Measurements from ENCODE around the gene EPHA1.
A peak's percentile ranks its signal among the peaks of the same experiment; 100 is the strongest.
"Not testable (repeated sequence)": the region's sequence is repeated elsewhere in the genome, so short reads cannot be mapped to it uniquely, and the experiment has no call there.

EPHA1 gene

GRCh38 chr7:143422033-143422432, 13.4 kb upstream of the EPHA1 start:
- Histone ChIP-seq H3K4me3 (ENCODE audit: control insufficient read depth in 1 of 7, extremely low read depth in 1 of 7, insufficient read depth in 4 of 7, low read depth in 2 of 7, low read length in 6 of 7) (no peak overlapping the region), H3K4me1 (ENCODE audit: control extremely low read depth in 1 of 4, control insufficient read depth in 4 of 4, insufficient read depth in 4 of 4, low read length in 3 of 4) (peaks cover 0 to 10% (median 5%) of the 10 kb centered on the region in 4 experiments), H3K36me3 (ENCODE audit: control insufficient read depth in 4 of 4, insufficient read depth in 4 of 4, low read length in 3 of 4) (peaks cover 0 to 2% (median 0%) of the 10 kb centered on the region in 4 experiments), H3K27ac (ENCODE audit: insufficient read depth in 1 of 2, low read depth in 1 of 2, low read length in 2 of 2, poor library complexity in 1 of 2, severe bottlenecking in 2 of 2) (no peak overlapping the region), H3K27me3 (replicated peaks in 2 of 5; ENCODE audit: control insufficient read depth in 4 of 5, insufficient read depth in 5 of 5, low read length in 4 of 5) (no peaks in the 10 kb centered on the region), H3K9me3 (ENCODE audit: control extremely low read depth in 1 of 5, control insufficient read depth in 4 of 5, insufficient read depth in 2 of 5, low read depth in 1 of 5, low read length in 4 of 5) (peaks cover 0 to 4% (median 0%) of the 10 kb centered on the region in 5 experiments)
- no peak for DNase-seq
- CTCF ChIA-PET = interaction anchor here (1.0 to 2.2 kb wide), 3 partner anchors 11 to 182 kb away, joined by 3 to 5 read pairs (median 5); no protein-coding TSS in a partner anchor
- POLR2A ChIA-PET = no interaction called here
- 76% methylated on average over 3 of the region's 3 CpGs for WGBS (ENCODE audit: insufficient coverage)

- H3K27me3 ChIP-seq (replicated peaks in 2 of 5; ENCODE audit: control insufficient read depth in 4 of 5, insufficient read depth in 5 of 5, low read length in 4 of 5); H3K4me1 ChIP-seq (ENCODE audit: control extremely low read depth in 1 of 4, control insufficient read depth in 4 of 4, insufficient read depth in 4 of 4, low read length in 3 of 4); H3K27ac ChIP-seq (ENCODE audit: insufficient read depth in 1 of 2, low read depth in 1 of 2, low read length in 2 of 2, poor library complexity in 1 of 2, severe bottlenecking in 2 of 2); H3K9me3 ChIP-seq (ENCODE audit: control extremely low read depth in 1 of 5, control insufficient read depth in 4 of 5, insufficient read depth in 2 of 5, low read depth in 1 of 5, low read length in 4 of 5); H3K4me3 ChIP-seq (ENCODE audit: control insufficient read depth in 1 of 7, extremely low read depth in 1 of 7, insufficient read depth in 4 of 7, low read depth in 2 of 7, low read length in 6 of 7); DNase-seq; H3K36me3 ChIP-seq (ENCODE audit: control insufficient read depth in 4 of 4, insufficient read depth in 4 of 4, low read length in 3 of 4); POLR2A ChIA-PET: not testable (repeated sequence)
- CTCF ChIA-PET = interaction anchor here (0.7 kb wide), 1 partner anchor 11 kb away, joined by 3 read pairs; no protein-coding TSS in a partner anchor
- WGBS (ENCODE audit: insufficient coverage) = 100% methylated on average over 1 of the region's 3 CpGs
Measured at GRCh38 chr7:143420624-143421023, 12.0 kb upstream of the EPHA1 start.

- POLR2A ChIA-PET = no interaction called here
- CTCF ChIA-PET = no interaction called here
- 100% methylated on average over 2 of the region's 4 CpGs for WGBS (ENCODE audit: insufficient coverage)
Measured at GRCh38 chr7:143419880-143420279, 11.2 kb upstream of the EPHA1 start.

GRCh38 chr7:143418681-143419458, 10.2 kb upstream of the EPHA1 start:
- CTCF ChIA-PET = interaction anchor here (0.6 to 5.8 kb wide), 5 partner anchors 8 to 179 kb away, joined by 3 to 39 read pairs (median 4); partner anchors contain the start of gene EPHA1
- H3K27ac ChIP-seq (ENCODE audit: insufficient read depth in 1 of 2, low read depth in 1 of 2, low read length in 2 of 2, poor library complexity in 1 of 2, severe bottlenecking in 2 of 2) = no peak overlapping the region
- no peak for DNase-seq
- WGBS (ENCODE audit: insufficient coverage) = 98% methylated on average over 8 of the region's 11 CpGs
- H3K4me1 ChIP-seq (ENCODE audit: control extremely low read depth in 1 of 4, control insufficient read depth in 4 of 4, insufficient read depth in 4 of 4, low read length in 3 of 4) = peaks cover 0 to 8% (median 4%) of the 10 kb centered on the region in 4 experiments
- no peaks in the 10 kb centered on the region for H3K27me3 ChIP-seq (replicated peaks in 2 of 5; ENCODE audit: control insufficient read depth in 4 of 5, insufficient read depth in 5 of 5, low read length in 4 of 5)
- H3K36me3 ChIP-seq (ENCODE audit: control insufficient read depth in 4 of 4, insufficient read depth in 4 of 4, low read length in 3 of 4) = peaks cover 0 to 2% (median 0%) of the 10 kb centered on the region in 4 experiments
- peaks cover 0 to 4% (median 0%) of the 10 kb centered on the region in 5 experiments for H3K9me3 ChIP-seq (ENCODE audit: control extremely low read depth in 1 of 5, control insufficient read depth in 4 of 5, insufficient read depth in 2 of 5, low read depth in 1 of 5, low read length in 4 of 5)
- no peak overlapping the region for H3K4me3 ChIP-seq (ENCODE audit: control insufficient read depth in 1 of 7, extremely low read depth in 1 of 7, insufficient read depth in 4 of 7, low read depth in 2 of 7, low read length in 6 of 7)
- POLR2A ChIA-PET = no interaction called here

More at GRCh38 chr7:143419880-143420279, 11.2 kb upstream of the EPHA1 start:
- Histone ChIP-seq H3K27ac (ENCODE audit: insufficient read depth in 1 of 2, low read depth in 1 of 2, low read length in 2 of 2, poor library complexity in 1 of 2, severe bottlenecking in 2 of 2) (no peak overlapping the region), H3K9me3 (ENCODE audit: control extremely low read depth in 1 of 5, control insufficient read depth in 4 of 5, insufficient read depth in 2 of 5, low read depth in 1 of 5, low read length in 4 of 5) (peaks cover 0 to 4% (median 0%) of the 10 kb centered on the region in 5 experiments), H3K4me1 (ENCODE audit: control extremely low read depth in 1 of 4, control insufficient read depth in 4 of 4, insufficient read depth in 4 of 4, low read length in 3 of 4) (peaks cover 0 to 8% (median 4%) of the 10 kb centered on the region in 4 experiments), H3K4me3 (ENCODE audit: control insufficient read depth in 1 of 7, extremely low read depth in 1 of 7, insufficient read depth in 4 of 7, low read depth in 2 of 7, low read length in 6 of 7) (no peak overlapping the region), H3K36me3 (ENCODE audit: control insufficient read depth in 4 of 4, insufficient read depth in 4 of 4, low read length in 3 of 4) (peaks cover 0 to 2% (median 0%) of the 10 kb centered on the region in 4 experiments), H3K27me3 (replicated peaks in 2 of 5; ENCODE audit: control insufficient read depth in 4 of 5, insufficient read depth in 5 of 5, low read length in 4 of 5) (no peaks in the 10 kb centered on the region)
- no peak for DNase-seq

- POLR2A ChIA-PET = no interaction called here
- no CpG with 5 or more reads among the region's 1 CpG for WGBS (ENCODE audit: insufficient coverage)
Measured at GRCh38 chr7:143417734-143418383, 9.2 kb upstream of the EPHA1 start.

GRCh38 chr7:143416565-143417149, 8.0 kb upstream of the EPHA1 start:
- peak; percentile 52 to 71 (median 56) for DNase-seq
- Histone ChIP-seq H3K36me3 (ENCODE audit: control insufficient read depth in 4 of 4, insufficient read depth in 4 of 4, low read length in 3 of 4) (peaks cover 0 to 2% (median 0%) of the 10 kb centered on the region in 4 experiments), H3K27ac (ENCODE audit: insufficient read depth in 1 of 2, low read depth in 1 of 2, low read length in 2 of 2, poor library complexity in 1 of 2, severe bottlenecking in 2 of 2) (no peak overlapping the region), H3K27me3 (replicated peaks in 2 of 5; ENCODE audit: control insufficient read depth in 4 of 5, insufficient read depth in 5 of 5, low read length in 4 of 5) (no peaks in the 10 kb centered on the region), H3K4me1 (ENCODE audit: control extremely low read depth in 1 of 4, control insufficient read depth in 4 of 4, insufficient read depth in 4 of 4, low read length in 3 of 4) (peaks cover 7 to 15% (median 11%) of the 10 kb centered on the region in 4 experiments), H3K4me3 (ENCODE audit: control insufficient read depth in 1 of 7, extremely low read depth in 1 of 7, insufficient read depth in 4 of 7, low read depth in 2 of 7, low read length in 6 of 7) (no peak overlapping the region), H3K9me3 (ENCODE audit: control extremely low read depth in 1 of 5, control insufficient read depth in 4 of 5, insufficient read depth in 2 of 5, low read depth in 1 of 5, low read length in 4 of 5) (peaks cover 0 to 4% (median 0%) of the 10 kb centered on the region in 5 experiments)
- WGBS (ENCODE audit: insufficient coverage) = no CpG with 5 or more reads among the region's 3 CpGs
- ChIA-PET CTCF (interaction anchor here (0.6 to 5.8 kb wide), 20 partner anchors 9 to 245 kb away, joined by 3 to 39 read pairs (median 4); partner anchors contain the start of gene EPHA1), POLR2A (interaction anchor here (1.3 kb wide), 1 partner anchor 36 kb away, joined by 4 read pairs; no protein-coding TSS in a partner anchor)

More at GRCh38 chr7:143417734-143418383, 9.2 kb upstream of the EPHA1 start:
- Histone ChIP-seq H3K27me3 (replicated peaks in 2 of 5; ENCODE audit: control insufficient read depth in 4 of 5, insufficient read depth in 5 of 5, low read length in 4 of 5) (no peaks in the 10 kb centered on the region), H3K4me3 (ENCODE audit: control insufficient read depth in 1 of 7, extremely low read depth in 1 of 7, insufficient read depth in 4 of 7, low read depth in 2 of 7, low read length in 6 of 7) (no peak overlapping the region), H3K27ac (ENCODE audit: insufficient read depth in 1 of 2, low read depth in 1 of 2, low read length in 2 of 2, poor library complexity in 1 of 2, severe bottlenecking in 2 of 2) (no peak overlapping the region), H3K4me1 (ENCODE audit: control extremely low read depth in 1 of 4, control insufficient read depth in 4 of 4, insufficient read depth in 4 of 4, low read length in 3 of 4) (peaks cover 0 to 11% (median 8%) of the 10 kb centered on the region in 4 experiments), H3K36me3 (ENCODE audit: control insufficient read depth in 4 of 4, insufficient read depth in 4 of 4, low read length in 3 of 4) (peaks cover 0 to 2% (median 0%) of the 10 kb centered on the region in 4 experiments), H3K9me3 (ENCODE audit: control extremely low read depth in 1 of 5, control insufficient read depth in 4 of 5, insufficient read depth in 2 of 5, low read depth in 1 of 5, low read length in 4 of 5) (peaks cover 0 to 4% (median 0%) of the 10 kb centered on the region in 5 experiments)
- DNase-seq = no peak
- CTCF ChIA-PET = interaction anchor here (0.8 to 5.8 kb wide), 13 partner anchors 9 to 178 kb away, joined by 3 to 39 read pairs (median 3); partner anchors contain the start of gene EPHA1

Data from common myeloid progenitor, CD34-positive (primary cell).